K562 (cell line): Measurements from ENCODE around the gene DPF1. TPM values are rescaled to one million over a fixed set of nuclear protein-coding genes. Genes with fewer than 3 reads are reported as not detected.

Experiments
- ARID1B ChIP-seq: fragments of 450-650 bp; IDR thresholded peaks from 2 replicates; pipeline ENCODE4 v1.6.1; 2016; ENCODE audit warnings: antibody characterized with exemption, mild to moderate bottlenecking, inconsistent platforms
- BACH1 ChIP-seq: fragments of 200-800 bp; sonication (Bioruptor generic); IDR thresholded peaks from 2 replicates; pipeline ENCODE4 v1.6.1; 2016; ENCODE audit warnings: missing genetic modification characterization, missing compliant biosample characterization
- CAMTA2 ChIP-seq: fragments of 250-450 bp; sonication (Bioruptor Pico); conservative IDR thresholded peaks from 2 replicates; pipeline ENCODE4 v1.5.1; 2022
- DPF2 ChIP-seq: fragments of 450-650 bp; IDR thresholded peaks from 2 replicates; pipeline ENCODE4 v1.6.1; 2016
- ESRRB ChIP-seq: fragments of 250-450 bp; sonication (Bioruptor Pico); IDR thresholded peaks from 2 replicates; pipeline ENCODE4 v1.5.0; 2020; ENCODE audit warnings: mild to moderate bottlenecking, moderate library complexity, borderline replicate concordance
- HDAC2 ChIP-seq: fragments of 450-650 bp; IDR thresholded peaks from 2 replicates; pipeline ENCODE4 v1.6.1; 2016; ENCODE audit warnings: mild to moderate bottlenecking
- HMBOX1 ChIP-seq: sonication (generic); IDR thresholded peaks from 2 replicates; pipeline ENCODE4 v1.6.1; 2016
- ILF3 ChIP-seq: fragments of 450-650 bp; IDR thresholded peaks from 2 replicates; pipeline ENCODE4 v1.6.1; 2018; ENCODE audit warnings: antibody characterized with exemption, mild to moderate bottlenecking, moderate library complexity, borderline replicate concordance
- KHSRP ChIP-seq: fragments of 450-650 bp; IDR thresholded peaks from 2 replicates; pipeline ENCODE4 v1.6.1; 2017
- POLR3A ChIP-seq: IDR thresholded peaks from 2 replicates; pipeline ENCODE4 v1.6.1; 2011; ENCODE audit warnings: borderline replicate concordance, mild to moderate bottlenecking, moderate library complexity; ENCODE audit not compliant: insufficient read length, insufficient read depth; ENCODE audit errors: extremely low read depth
- PTBP1 ChIP-seq: fragments of 200-400 bp; formaldehyde crosslinking; IDR thresholded peaks from 2 replicates; pipeline ENCODE4 v1.6.1; 2017; ENCODE audit warnings: low read depth, low read length
- SUPT5H ChIP-seq: fragments of 450-650 bp; IDR thresholded peaks from 2 replicates; pipeline ENCODE4 v1.6.1; 2016
- TFAM ChIP-seq: fragments of 250-450 bp; sonication (Bioruptor Pico); conservative IDR thresholded peaks from 2 replicates; pipeline ENCODE4 v1.5.0; 2021; ENCODE audit warnings: mild to moderate bottlenecking, moderate library complexity
- TRIM24 ChIP-seq, 2 experiments: fragments of 450-650 bp; IDR thresholded peaks; 2 replicates each; pipeline ENCODE4 v1.6.1; 2016
- ZBTB12 ChIP-seq: fragments of 250-450 bp; sonication (Bioruptor Pico); IDR thresholded peaks from 2 replicates; pipeline ENCODE4 v1.4.0; 2020
- ZBTB33 ChIP-seq: sonication (generic); formaldehyde crosslinking; IDR thresholded peaks from 2 replicates; pipeline ENCODE4 v1.8.1; 2023; ENCODE audit warnings: mild to moderate bottlenecking, missing genetic modification reagents
- ZNF3 ChIP-seq: fragments of 250-450 bp; sonication (Bioruptor Pico); IDR thresholded peaks from 2 replicates; pipeline ENCODE4 v1.5.0; 2021; ENCODE audit warnings: mild to moderate bottlenecking, moderate library complexity
- ZNF318 ChIP-seq, 2 experiments: fragments of 450-650 bp; IDR thresholded peaks; 2 replicates each; pipeline ENCODE4 v1.6.1; 2016; ENCODE audit warnings: mild to moderate bottlenecking in 2 of 2, borderline replicate concordance in 1 of 2, low read depth in 1 of 2, moderate library complexity in 1 of 2
- ZNF668 ChIP-seq: fragments of 250-450 bp; sonication (Bioruptor Pico); IDR thresholded peaks from 2 replicates; pipeline ENCODE4 v1.8.0; 2022; ENCODE audit warnings: mild to moderate bottlenecking, inconsistent platforms
- polyA plus RNA-seq, 8 experiments: library from polyadenylated mRNA; depleted of rRNA in 4 of 8; stranded (reverse) in 5 of 8; unstranded in 3 of 8; fragments of >200 nt; fragmentation: Nextera tagmentation in 2 of 8; fragmentation: Illumina TruSeq in 1 of 8; extraction: Ambion mirVana in 2 of 8; extraction: Trizol in 1 of 8; gene quantifications; 2 replicates each; pipeline versions ENCODE4 v1.2.1 to v1.2.3, GENCODE V29; 2011 to 2014; ENCODE audit warnings: inconsistent platforms in 1 of 8, missing spikeins in 1 of 8
- total RNA-seq, 7 experiments: library from RNA; depleted of rRNA in 6 of 7; stranded (reverse); fragments of >200 nt in 6 of 7; fragmentation: Illumina TruSeq in 2 of 7; extraction: Trizol in 2 of 7; gene quantifications; 2 replicates each; pipeline versions ENCODE4 v1.2.1 to v1.2.3, GENCODE V29; 2011 to 2021; ENCODE audit warnings: low replicate concordance in 1 of 7

Gene DPF1
- total and polyA plus RNA-seq, 9 of the 15 experiments (the other 6 are each of a cell fraction or from before 2014, with no cell fraction given): 0.10 to 5.7 (median 3.1) TPM

- TF ChIP-seq ZNF318 (IDR thresholded peaks at IDR 0.05; ENCODE audit: borderline replicate concordance in 1 of 2, low read depth in 1 of 2): no peak
- peak in 1 of 2 experiments; percentile 9; a peak in 1 of 4 replicates for TF ChIP-seq TRIM24 (IDR thresholded peaks at IDR 0.05)
- no peak for TF ChIP-seq ILF3
- TF ChIP-seq CAMTA2 (CRISPR knock-in tag): no peak
- TF ChIP-seq ZBTB33 (CRISPR knock-in tag): no peak
- no peak for TF ChIP-seq PTBP1
- TF ChIP-seq SUPT5H: no peak
- TF ChIP-seq POLR3A: no peak
- peak; percentile 24; the same call in 1 of the 2 replicates for TF ChIP-seq ARID1B
- no peak for TF ChIP-seq ZNF668 (CRISPR knock-in tag)
- no peak for TF ChIP-seq BACH1 (tag)
- TF ChIP-seq DPF2: 0 out of 2 replicates have a peak, but pooled peaks have one; percentile 15
- no peak for TF ChIP-seq ZNF3 (CRISPR knock-in tag)
- no peak for TF ChIP-seq KHSRP
- no peak for TF ChIP-seq ESRRB (CRISPR knock-in tag)
- TF ChIP-seq HDAC2: no peak
- TF ChIP-seq HMBOX1: no peak
- no peak for TF ChIP-seq TFAM (CRISPR knock-in tag)
- TF ChIP-seq ZBTB12 (CRISPR knock-in tag): no peak
These were observed 901 bp downstream of the DPF1 start (continued) for GRCh38 chr19:38223119-38223523.
